WERI-Rb-1 (cell line): ENCODE measurements around the gene TFF3.

Experiments used
- DNase-seq: peaks from one replicate; pipeline ENCODE4 v3.0.0-alpha.2; 2020
- H3K27ac ChIP-seq: fragments of 250-450 bp; sonication (Bioruptor Pico); 2 replicates; pipeline ENCODE4 v1.5.1; 2020; ENCODE audit warnings: mild to moderate bottlenecking, moderate library complexity
- H3K27me3 ChIP-seq: fragments of 250-450 bp; sonication (Bioruptor Pico); 2 replicates; pipeline ENCODE4 v1.5.1; 2021; ENCODE audit warnings: mild to moderate bottlenecking, low read depth, moderate library complexity; ENCODE audit not compliant: insufficient read depth, severe bottlenecking
- H3K36me3 ChIP-seq: fragments of 250-450 bp; sonication (Bioruptor Pico); 2 replicates; pipeline ENCODE4 v1.5.1; 2020; ENCODE audit warnings: mild to moderate bottlenecking, moderate library complexity
- H3K4me3 ChIP-seq: 2 replicates; pipeline ENCODE4 v1.5.1; 2011; ENCODE audit warnings: low read depth, mild to moderate bottlenecking, control low read depth, low read length
- H3K9me3 ChIP-seq: fragments of 250-450 bp; sonication (Bioruptor Pico); 2 replicates; pipeline ENCODE4 v1.5.1; 2021; ENCODE audit warnings: mild to moderate bottlenecking, moderate library complexity; ENCODE audit not compliant: severe bottlenecking
- CTCF ChIP-seq: IDR thresholded peaks from 2 replicates; pipeline ENCODE4 v1.5.1; 2011; ENCODE audit warnings: low read depth, mild to moderate bottlenecking, control low read depth, inconsistent platforms, low read length

Gene TFF3

GRCh38 chr21:42353623-42354022 is 38.4 kb upstream of the TFF3 start:
- DNase-seq = no peak
- H3K27ac ChIP-seq = no peak overlapping the region
- H3K27me3 ChIP-seq = no peaks in the 10 kb centered on the region
- H3K9me3 ChIP-seq = peaks cover 22% of the 10 kb centered on the region
- TF ChIP-seq CTCF = no peak
- H3K4me3 ChIP-seq = no peak overlapping the region
- H3K36me3 ChIP-seq = no peaks in the 10 kb centered on the region

- no peak overlapping the region for H3K27ac ChIP-seq
- H3K36me3 ChIP-seq = no peaks in the 10 kb centered on the region
- no peak for DNase-seq
- H3K4me3 ChIP-seq = no peak overlapping the region
- H3K9me3 ChIP-seq = peaks cover 22% of the 10 kb centered on the region
- H3K27me3 ChIP-seq = no peaks in the 10 kb centered on the region
- no peak for TF ChIP-seq CTCF
Measured at GRCh38 chr21:42352441-42353095, 37.4 kb upstream of the TFF3 start.

- Histone ChIP-seq H3K4me3 (no peak overlapping the region), H3K9me3 (peaks cover 19% of the 10 kb centered on the region), H3K27me3 (no peaks in the 10 kb centered on the region), H3K36me3 (no peaks in the 10 kb centered on the region), H3K27ac (no peak overlapping the region)
- TF ChIP-seq CTCF = no peak
- no peak for DNase-seq
Measured at GRCh38 chr21:42351626-42352440, 36.6 kb upstream of the TFF3 start.

GRCh38 chr21:42350927-42351426 is 35.8 kb upstream of the TFF3 start, which contains the start of gene TFF2:
Gene TFF2, minus strand, starts transcription at chr21:42350994. Its CDS starts 37 bp downstream, at chr21:42350957.
- no peak for TF ChIP-seq CTCF
- peak; percentile 8 for DNase-seq
- Histone ChIP-seq H3K9me3 (peaks cover 19% of the 10 kb centered on the region), H3K27me3 (no peaks in the 10 kb centered on the region), H3K27ac (no peak within 1 kb of the TSS), H3K36me3 (no peaks in the 10 kb centered on the region), H3K4me3 (no peak within 1 kb of the TSS)

- DNase-seq = peak; percentile 3
- Histone ChIP-seq H3K9me3 (peaks cover 16% of the 10 kb centered on the region), H3K36me3 (no peaks in the 10 kb centered on the region), H3K27ac (no peak overlapping the region), H3K4me3 (no peak overlapping the region), H3K27me3 (no peaks in the 10 kb centered on the region)
- no peak for TF ChIP-seq CTCF
Measured at GRCh38 chr21:42350318-42350910, 35.2 kb upstream of the TFF3 start.
